ENCODE data around the gene F8.

Gene F8

GRCh38 chrX:155022585-155022984 lies at the start of gene F8:
TSS of gene F8 (minus strand) at chrX:155022723. CDS start at chrX:155022552, 171 bp downstream.
- no peak for DNase-seq (ENCODE audit: low read depth)

- DNase-seq (ENCODE audit: low read depth), result no peak
Measured at GRCh38 chrX:155071694-155072280, 49.3 kb upstream of the F8 start.

- peak; percentile 44 for DNase-seq (ENCODE audit: low read depth)
Measured at GRCh38 chrX:155070975-155071693, 48.6 kb upstream of the F8 start, which contains the start of the genes BRCC3, CMC4 and MTCP1. TSS of gene BRCC3 (plus strand) at chrX:155071508. CDS start at chrX:155071528, 20 bp downstream. TSS of gene CMC4 (minus strand) at chrX:155071136. CDS start at chrX:155064023, 7,113 bp downstream. TSS of gene MTCP1 (minus strand) at chrX:155071136. CDS start at chrX:155066010, 5,126 bp downstream.

- DNase-seq (ENCODE audit: low read depth), result no peak
Measured at GRCh38 chrX:155070663-155070974, 48.1 kb upstream of the F8 start.

GRCh38 chrX:155070038-155070437 lies 47.5 kb upstream of the F8 start:
- no peak for DNase-seq (ENCODE audit: low read depth)

- no peak for DNase-seq (ENCODE audit: low read depth)
Measured at GRCh38 chrX:155069414-155069813, 46.9 kb upstream of the F8 start.

- no peak for DNase-seq (ENCODE audit: low read depth)
Measured at GRCh38 chrX:155068165-155068564, 45.6 kb upstream of the F8 start.

GRCh38 chrX:155065035-155065734 lies 42.7 kb upstream of the F8 start:
- no peak for DNase-seq (ENCODE audit: low read depth)

GRCh38 chrX:155061760-155062159 lies 39.2 kb upstream of the F8 start:
- no peak for DNase-seq (ENCODE audit: low read depth)

- DNase-seq (ENCODE audit: low read depth), result peak; percentile 19
Measured at GRCh38 chrX:155056877-155057792, 34.6 kb upstream of the F8 start.

- DNase-seq (ENCODE audit: low read depth), result no peak
Measured at GRCh38 chrX:155056471-155056870, 33.9 kb upstream of the F8 start.

GRCh38 chrX:155055494-155055893 lies 33.0 kb upstream of the F8 start:
- no peak for DNase-seq (ENCODE audit: low read depth)

GRCh38 chrX:155054255-155054654 lies 31.7 kb upstream of the F8 start:
- no peak for DNase-seq (ENCODE audit: low read depth)

GRCh38 chrX:155053656-155054055 lies 31.1 kb upstream of the F8 start:
- no peak for DNase-seq (ENCODE audit: low read depth)

- no peak for DNase-seq (ENCODE audit: low read depth)
Measured at GRCh38 chrX:155052738-155053498, 30.4 kb upstream of the F8 start.

GRCh38 chrX:155048977-155049619 lies 26.6 kb upstream of the F8 start:
- no peak for DNase-seq (ENCODE audit: low read depth)

GRCh38 chrX:155046811-155047528 lies 24.4 kb upstream of the F8 start:
- DNase-seq (ENCODE audit: low read depth), result no peak

- DNase-seq (ENCODE audit: low read depth), result no peak
Measured at GRCh38 chrX:155046129-155046810, 23.7 kb upstream of the F8 start.

GRCh38 chrX:155035688-155036087 lies 13.2 kb upstream of the F8 start:
- no peak for DNase-seq (ENCODE audit: low read depth)

All from stimulated activated CD4-positive, alpha-beta T cell treated with anti-CD3 and anti-CD28 coated beads, Interleukin-2, amount 100 ng/mL, for 4 hours (primary cell).